Activated CD8-positive, alpha-beta memory T cell treated with anti-CD3 and anti-CD28 coated beads for 1 hour (primary cell): ENCODE data around the gene CHMP6.
A peak's percentile ranks its signal among the peaks of the same experiment; 100 is the strongest.

Source experiments
- DNase-seq, 2 donors: peaks; one replicate each; pipeline ENCODE4 v3.0.0-alpha.2; 2020; ENCODE audit warnings: low read depth in 1 of 2; ENCODE audit errors: extremely low read depth in 1 of 2

CHMP6 gene

GRCh38 chr17:80991645-80992076 lies at the start of gene CHMP6:
CHMP6 (plus strand) TSS chr17:80991841; CDS start chr17:80991919, 78 bp downstream.
- peak; percentile 26 to 60 for DNase-seq

DNA sequence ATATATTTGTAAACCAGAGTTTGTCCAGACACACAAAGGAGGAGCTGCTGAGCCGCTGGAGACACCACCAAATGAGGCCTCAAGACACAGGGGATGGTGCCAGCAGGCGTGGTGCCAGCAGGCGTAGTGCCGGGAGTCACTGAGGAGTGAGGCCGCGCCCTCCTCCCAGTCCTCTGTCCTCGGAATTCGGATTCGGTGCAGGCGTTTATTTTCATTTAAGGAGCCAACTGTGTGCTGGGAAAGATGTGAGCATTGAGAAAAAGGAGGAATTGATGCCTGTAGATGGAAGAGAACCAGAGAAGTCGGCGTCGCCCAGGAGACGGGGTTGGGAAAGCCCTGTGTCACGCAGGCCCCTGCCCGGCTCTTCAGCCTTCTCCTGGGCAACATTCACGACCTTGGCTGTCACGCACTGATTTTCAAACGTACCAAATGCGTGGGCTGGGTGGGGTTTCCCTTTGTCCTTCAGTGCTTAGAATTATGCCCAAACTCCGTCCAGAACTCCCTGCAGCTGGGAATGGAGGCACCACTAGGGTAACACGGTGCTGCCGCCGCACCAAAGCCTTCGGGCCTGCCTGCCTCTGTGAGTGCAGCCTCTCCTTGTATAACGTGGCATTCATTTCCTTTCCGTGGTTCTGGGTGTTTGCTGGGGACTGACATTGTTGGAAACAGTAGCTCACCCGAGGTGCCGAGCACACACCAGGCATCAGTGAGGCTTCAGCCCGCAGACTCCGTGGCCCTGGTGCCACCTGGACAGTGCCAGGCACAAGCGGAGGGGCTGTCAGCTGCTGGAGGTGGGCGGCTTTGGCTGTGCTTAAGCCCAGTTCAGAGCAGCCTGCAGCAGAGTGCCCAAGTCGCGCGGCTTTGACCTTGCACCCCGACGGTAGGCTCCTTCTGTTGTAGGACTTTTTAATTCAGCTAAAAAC lies 49.0 kb upstream of the CHMP6 start:
- no peak for DNase-seq

- DNase-seq: no peak
Observed at GRCh38 chr17:80943346-80944145, 48.1 kb upstream of the CHMP6 start.

DNA sequence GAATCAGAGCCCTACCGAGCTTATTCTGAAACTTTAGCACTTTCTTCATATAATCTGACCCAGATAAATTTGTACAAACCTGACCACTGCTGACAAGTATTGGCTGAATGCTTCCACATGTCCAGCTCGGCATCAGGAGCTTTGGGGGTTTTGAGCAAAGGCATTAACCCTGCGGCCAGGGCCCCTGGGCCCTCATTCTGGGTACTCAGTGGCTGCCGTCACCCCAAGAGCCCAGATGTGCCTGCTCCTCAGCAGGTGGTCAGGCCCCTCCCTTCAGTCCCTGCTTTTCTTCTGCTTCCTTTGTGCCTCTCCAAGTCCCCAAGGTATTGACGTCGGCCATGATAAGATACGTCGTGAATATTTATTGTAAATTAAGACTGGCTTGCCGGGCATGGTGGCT lies 47.3 kb upstream of the CHMP6 start:
- no peak for DNase-seq

DNA sequence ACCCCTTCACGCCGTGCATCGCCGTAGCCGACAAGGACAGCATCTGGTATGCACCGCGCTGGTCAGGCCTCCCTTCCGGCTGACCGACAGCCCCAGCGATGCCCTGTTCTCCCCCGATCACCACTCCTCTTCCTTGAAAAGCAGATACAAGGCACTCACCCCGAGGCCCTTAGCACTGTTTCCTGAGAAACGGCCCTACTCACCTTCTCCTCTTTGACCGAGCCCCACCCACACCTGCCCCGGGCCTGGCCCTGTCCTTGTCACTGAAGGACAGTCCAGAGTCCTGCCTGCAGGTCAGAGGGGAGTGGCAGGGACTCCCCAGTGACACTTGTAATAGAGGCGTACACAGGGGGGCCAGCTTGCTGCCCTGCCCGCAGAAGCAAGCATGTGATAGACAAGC lies 45.9 kb upstream of the CHMP6 start:
- DNase-seq: no peak

- DNase-seq: no peak
Observed at GRCh38 chr17:80946449-80946848, 45.2 kb upstream of the CHMP6 start.

DNA sequence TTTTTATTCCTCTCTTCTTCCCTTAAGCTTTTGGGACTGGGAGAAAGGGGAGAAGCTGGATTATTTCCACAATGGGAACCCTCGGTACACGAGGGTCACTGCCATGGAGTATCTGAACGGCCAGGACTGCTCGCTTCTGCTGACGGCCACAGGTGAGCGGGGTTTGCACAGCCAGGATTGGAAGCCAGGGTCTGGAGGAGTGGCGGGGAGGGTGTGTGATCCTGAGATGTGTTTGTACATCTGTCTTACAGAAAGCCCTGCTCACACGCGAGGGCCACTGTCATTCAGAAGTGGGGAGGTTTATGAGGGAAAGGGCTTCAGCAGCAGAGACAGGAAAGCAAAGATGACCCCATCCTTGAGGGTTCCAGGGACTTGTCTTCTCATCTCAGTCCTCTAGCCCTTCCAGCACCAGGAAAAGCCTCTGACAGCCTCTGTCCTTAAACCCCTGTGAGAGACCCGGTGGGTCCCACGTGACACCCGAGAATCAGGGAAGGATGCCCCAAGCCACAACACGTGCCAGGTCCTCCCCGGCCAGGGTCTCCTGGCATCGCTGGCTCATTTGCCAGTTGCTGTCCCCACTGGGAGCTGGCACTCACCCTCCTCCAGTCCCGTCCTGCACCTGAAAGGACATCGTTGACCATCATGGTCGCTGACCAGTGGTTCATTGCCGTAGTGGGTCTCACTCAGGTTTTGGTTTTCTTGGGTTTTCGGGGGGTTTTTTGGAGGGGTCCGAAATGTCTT lies 44.3 kb upstream of the CHMP6 start:
- DNase-seq: no peak

DNA sequence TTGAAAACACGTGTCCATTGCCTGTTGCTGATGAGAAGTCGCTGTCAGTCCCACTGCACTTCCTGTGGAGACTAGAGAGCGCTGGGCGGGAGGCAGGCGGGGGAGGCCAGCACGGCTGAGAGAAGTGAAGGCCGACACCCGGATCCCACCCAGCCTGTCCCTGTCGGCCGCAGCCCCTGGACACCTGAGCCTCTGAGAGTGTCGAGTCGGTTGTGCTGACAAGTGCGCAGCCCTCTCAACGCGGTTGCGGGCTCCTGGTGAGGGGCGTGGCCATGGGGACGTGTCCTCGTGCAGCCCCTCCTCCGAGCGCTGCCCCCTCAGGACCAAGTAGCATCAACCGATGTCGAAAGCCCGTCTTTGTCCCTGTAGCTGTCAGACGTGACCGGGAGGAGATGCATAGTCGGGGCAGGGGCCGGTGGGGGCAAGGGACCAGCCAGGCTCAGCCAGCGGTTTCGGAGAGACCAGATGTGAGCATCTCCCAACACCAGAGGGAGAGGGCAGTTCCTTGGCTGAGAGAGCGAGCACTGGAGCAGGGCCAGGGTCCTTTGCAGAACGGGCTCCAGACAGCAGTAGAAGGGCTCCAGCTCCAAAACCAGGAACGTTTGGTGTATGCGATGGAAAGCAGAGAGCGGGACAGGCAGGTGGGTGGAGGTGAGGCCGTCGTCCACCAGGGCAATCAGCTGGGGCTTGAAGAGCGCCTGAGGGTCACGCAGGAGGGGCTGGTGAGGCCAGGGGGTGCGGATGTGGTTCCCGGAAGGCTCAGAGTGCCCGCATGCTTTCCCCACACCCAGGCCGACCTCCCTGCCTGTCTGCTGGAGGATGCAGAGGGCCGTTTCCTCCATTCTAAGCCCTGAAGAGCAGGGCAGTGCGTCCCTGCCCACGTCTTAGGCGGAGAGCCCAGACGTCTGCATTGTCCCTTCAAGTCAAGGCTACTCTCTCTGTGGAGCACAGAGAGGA lies 43.3 kb upstream of the CHMP6 start:
- no peak for DNase-seq

DNA sequence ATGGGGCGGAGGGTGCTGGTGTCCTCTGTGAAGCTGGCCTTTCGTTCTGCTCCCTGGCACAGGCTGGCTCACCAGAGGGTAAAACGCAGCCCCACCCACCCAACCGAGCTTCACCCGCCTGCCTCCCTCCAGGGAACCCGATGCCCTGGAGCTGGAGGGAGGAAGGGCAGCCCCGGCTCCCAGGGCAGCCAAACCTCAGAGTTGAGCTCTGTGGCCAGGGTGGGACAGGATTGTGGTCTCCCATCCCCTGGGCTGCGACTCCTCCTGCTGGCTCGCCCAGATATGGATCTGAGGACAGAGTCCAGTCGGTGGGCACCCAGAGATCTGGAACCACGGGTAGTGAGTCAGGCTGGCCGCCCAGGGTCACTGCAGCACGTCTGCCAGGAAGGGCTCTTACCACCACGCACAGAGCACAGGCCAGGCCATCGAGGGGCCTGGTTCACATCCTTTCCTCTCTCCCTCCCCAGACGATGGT lies 42.6 kb upstream of the CHMP6 start:
- DNase-seq: no peak

- no peak for DNase-seq
Observed at GRCh38 chr17:80949451-80950421, 41.9 kb upstream of the CHMP6 start.

DNA sequence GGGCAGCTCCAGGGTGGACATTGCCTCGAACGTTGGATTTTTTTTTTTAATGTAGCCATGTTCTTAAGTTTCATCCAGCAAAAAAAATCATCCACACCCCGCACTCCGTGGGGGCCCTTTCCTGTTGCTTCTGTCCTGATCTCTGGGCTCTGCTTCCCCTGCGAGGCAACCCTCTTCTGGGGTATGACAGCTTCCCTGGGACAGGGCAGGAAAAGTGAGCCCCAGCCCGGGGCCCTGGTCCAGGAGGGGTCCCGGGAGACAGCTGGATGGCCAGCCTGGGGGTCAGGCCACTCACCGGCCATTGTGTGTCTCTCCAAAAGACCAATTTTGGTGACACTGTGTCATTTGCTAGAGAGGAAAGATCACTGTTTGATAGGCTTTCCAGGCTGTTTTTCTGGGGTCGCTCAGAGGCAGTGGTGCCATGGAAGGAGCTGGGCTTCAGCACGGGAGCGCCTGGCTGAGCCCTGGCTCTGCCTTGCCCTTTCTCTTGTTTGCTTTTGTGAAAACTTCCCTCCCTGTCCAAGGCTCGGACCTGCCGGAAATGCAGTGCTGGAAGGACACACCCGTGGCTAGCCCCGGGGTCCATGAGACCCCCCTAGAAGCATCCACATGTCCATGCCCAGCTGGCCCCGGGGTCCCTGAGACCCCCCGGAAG lies 41.0 kb upstream of the CHMP6 start:
- no peak for DNase-seq

- DNase-seq: no peak
Observed at GRCh38 chr17:80951121-80952090, 40.2 kb upstream of the CHMP6 start.

DNA sequence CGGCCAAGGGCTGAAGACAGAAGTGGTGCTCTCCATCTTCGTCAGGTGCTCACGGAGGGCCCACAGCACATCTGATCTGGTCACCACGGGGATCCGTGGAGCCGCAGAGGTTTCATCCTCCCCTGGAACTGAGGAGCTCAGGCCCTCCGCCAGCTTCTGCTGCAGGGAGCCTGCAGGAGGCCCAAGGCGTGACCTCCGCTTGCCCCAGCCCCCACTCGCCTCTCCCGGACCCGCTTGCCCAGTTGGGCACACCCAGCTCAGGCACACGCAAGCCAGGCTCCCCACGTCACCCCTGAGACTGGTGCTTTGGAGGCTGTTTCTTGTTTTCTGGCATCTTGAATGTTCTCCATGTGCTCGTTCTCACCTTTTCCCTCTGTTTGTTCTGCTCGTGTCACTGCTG lies 39.4 kb upstream of the CHMP6 start:
- DNase-seq: no peak

- DNase-seq: no peak
Observed at GRCh38 chr17:80953471-80954315, 37.9 kb upstream of the CHMP6 start.

DNA sequence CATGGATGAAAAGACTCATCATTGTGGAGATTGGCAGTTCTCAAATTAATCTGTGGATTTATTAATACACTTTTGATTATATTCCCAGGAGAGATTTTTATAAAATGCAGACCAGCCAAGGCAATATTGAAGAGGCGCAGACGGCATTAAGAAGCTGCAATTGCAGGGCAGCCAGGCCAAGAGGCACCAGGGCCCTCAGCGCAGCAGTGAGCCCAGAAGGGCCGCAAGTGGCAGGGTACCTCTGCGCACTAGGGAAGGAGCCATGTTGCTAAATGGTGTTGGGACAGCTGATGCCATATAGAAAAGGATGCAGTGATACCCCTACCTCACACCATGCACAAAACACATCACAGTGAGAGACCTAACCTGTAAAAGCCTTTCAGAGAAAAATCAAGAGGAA lies 36.6 kb upstream of the CHMP6 start:
- no peak for DNase-seq

DNA sequence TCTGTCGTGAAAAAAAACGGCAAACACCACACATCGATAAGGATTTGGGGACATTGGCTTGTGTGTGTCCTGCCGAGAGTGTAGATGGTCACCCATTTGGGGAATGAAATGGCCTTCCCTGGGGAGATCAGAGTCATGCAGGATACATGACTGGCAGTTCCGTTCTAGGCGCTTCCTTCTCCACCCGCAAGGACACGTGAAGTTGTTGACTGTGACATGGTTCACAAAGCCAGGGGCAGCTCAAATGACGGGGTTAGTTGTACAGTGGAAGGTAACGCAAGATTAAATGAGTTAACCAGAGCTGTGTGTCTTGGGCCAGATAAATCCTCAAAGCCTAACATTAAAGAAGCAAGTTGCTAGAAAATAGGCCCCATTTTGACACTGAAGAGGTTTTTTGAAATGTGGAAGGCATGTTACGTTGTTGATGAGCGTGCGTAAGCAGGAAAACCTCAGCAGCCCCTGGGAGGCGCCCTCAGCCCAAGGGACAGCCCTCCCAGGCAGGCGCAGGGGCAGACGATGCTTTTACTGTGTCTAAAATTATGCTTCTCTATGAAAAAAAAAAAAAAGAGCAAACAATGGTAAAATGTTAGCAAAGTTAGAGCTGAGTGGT lies 35.9 kb upstream of the CHMP6 start:
- no peak for DNase-seq
